NB4 (cell line): ENCODE results near the gene FBXW8.

Experiments used
- CTCF ChIP-seq: IDR thresholded peaks from one replicate; pipeline ENCODE4 v1.5.1; 2012; ENCODE audit warnings: low read depth, low read length
- POLR2A ChIP-seq: IDR thresholded peaks from 2 replicates; pipeline ENCODE4 v1.6.1; 2011; ENCODE audit warnings: mild to moderate bottlenecking; ENCODE audit not compliant: insufficient read length; ENCODE audit errors: extremely low read depth

GRCh38 chr12:117060246-117060928 lies 149.6 kb downstream of the FBXW8 start:
- TF ChIP-seq CTCF = no peak
- TF ChIP-seq POLR2A = no peak
